Pons (tissue), 1 donor: ENCODE data around the gene OAS3.

ENCODE experiments used
- DNase-seq: peaks from one replicate; pipeline ENCODE4 v3.0.0-alpha.2; 2016; ENCODE audit warnings: low spot score

The OAS3 gene

GRCh38 chr12:112961074-112961473, 22.8 kb downstream of the OAS3 start:
- no peak for DNase-seq

DNA sequence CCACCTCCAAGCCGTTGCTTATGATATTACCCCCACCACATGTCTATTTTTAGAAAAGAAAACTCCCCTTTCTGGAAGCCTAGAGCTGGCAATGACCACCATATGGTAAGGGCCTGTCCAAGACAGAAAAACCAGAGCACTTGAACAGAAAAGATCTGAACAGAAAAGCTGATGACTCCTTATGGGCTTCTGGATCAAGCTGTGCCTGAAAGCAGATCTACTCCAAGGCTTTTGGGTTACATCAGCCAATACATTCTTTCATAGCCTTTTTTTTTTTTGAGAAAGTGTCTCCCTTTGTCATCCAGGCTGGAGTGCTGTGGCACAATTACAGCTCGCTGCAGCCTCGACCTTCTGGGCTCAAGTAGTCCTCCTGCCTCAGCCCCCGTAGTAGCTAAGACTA, 23.3 kb downstream of the OAS3 start:
- DNase-seq, result no peak

DNA sequence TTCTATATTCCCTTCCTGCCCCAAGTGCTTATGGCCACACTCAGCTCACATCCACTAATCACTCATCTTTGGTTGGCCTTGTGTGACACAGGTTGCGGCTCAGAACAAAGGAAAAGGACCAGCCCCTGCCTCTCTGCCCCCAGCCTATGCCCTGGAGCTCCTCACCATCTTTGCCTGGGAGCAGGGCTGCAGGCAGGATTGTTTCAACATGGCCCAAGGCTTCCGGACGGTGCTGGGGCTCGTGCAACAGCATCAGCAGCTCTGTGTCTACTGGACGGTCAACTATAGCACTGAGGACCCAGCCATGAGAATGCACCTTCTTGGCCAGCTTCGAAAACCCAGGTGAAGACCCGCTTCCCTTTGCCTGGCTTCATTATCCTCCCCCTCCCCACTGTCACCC, 24.3 kb downstream of the OAS3 start:
- no peak for DNase-seq

DNA sequence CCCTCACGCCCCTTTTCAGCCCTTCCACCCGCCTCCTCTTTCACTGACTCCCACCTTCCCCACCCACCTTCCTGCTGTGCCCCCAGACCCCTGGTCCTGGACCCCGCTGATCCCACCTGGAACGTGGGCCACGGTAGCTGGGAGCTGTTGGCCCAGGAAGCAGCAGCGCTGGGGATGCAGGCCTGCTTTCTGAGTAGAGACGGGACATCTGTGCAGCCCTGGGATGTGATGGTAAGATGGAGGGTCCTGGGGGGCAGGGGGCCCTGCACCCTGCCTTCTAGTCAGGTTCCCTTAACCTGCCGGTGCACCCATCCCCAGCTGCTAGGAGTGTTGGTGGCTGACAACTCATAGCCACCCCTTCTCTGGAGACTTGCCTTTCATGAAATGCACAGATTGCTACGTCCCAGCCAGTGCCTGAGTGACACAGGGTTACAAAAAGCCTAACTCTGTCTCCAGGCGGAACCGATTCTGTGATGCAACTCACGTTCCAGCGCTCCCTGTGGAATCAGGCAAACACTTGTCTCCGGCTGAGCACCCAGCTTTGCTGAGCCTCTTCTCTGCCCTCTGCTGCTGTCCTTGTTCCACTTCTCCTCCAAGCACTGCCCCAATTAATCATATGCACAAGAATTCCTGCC, 25.1 kb downstream of the OAS3 start:
- DNase-seq, result peak; percentile 83

- DNase-seq, result no peak
These were observed 25.9 kb downstream of the OAS3 start for GRCh38 chr12:112964067-112964670.

GRCh38 chr12:112964915-112965314, 26.6 kb downstream of the OAS3 start:
- DNase-seq, result no peak

- DNase-seq, result no peak
These were observed 27.4 kb downstream of the OAS3 start for GRCh38 chr12:112965643-112966042.

- DNase-seq, result no peak
These were observed 29.0 kb downstream of the OAS3 start for GRCh38 chr12:112967306-112967705.

GRCh38 chr12:112967858-112968257, 29.6 kb downstream of the OAS3 start:
- DNase-seq, result no peak

GRCh38 chr12:112969547-112970306, 31.5 kb downstream of the OAS3 start:
- no peak for DNase-seq

DNA sequence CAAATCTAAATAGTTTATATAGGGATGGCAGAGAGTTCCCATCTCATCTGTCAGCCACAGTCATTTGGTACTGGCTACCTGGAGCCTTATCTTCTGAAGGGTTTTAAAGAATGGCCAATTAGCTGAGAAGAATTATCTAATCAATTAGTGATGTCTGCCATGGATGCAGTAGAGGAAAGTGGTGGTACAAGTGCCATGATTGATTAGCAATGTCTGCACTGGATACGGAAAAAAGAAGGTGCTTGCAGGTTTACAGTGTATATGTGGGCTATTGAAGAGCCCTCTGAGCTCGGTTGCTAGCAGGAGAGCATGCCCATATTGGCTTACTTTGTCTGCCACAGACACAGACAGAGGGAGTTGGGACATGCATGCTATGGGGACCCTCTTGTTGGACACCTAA, 32.1 kb downstream of the OAS3 start:
- DNase-seq, result no peak

DNA sequence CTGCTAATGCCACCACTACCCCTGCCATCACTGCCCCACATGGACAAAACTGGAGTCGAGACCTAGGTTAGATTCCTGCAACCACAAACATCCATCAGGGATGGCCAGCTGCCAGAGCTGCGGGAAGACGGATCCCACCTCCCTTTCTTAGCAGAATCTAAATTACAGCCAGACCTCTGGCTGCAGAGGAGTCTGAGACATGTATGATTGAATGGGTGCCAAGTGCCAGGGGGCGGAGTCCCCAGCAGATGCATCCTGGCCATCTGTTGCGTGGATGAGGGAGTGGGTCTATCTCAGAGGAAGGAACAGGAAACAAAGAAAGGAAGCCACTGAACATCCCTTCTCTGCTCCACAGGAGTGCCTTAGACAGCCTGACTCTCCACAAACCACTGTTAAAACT, 33.0 kb downstream of the OAS3 start:
- DNase-seq, result no peak

- no peak for DNase-seq
These were observed 34.9 kb downstream of the OAS3 start for GRCh38 chr12:112973011-112973735.

- peak; percentile 32 for DNase-seq
These were observed 35.6 kb downstream of the OAS3 start for GRCh38 chr12:112973818-112974231.

GRCh38 chr12:112974904-112975303, 36.6 kb downstream of the OAS3 start:
- no peak for DNase-seq

- DNase-seq, result no peak
These were observed 38.9 kb downstream of the OAS3 start for GRCh38 chr12:112977139-112977538.

DNA sequence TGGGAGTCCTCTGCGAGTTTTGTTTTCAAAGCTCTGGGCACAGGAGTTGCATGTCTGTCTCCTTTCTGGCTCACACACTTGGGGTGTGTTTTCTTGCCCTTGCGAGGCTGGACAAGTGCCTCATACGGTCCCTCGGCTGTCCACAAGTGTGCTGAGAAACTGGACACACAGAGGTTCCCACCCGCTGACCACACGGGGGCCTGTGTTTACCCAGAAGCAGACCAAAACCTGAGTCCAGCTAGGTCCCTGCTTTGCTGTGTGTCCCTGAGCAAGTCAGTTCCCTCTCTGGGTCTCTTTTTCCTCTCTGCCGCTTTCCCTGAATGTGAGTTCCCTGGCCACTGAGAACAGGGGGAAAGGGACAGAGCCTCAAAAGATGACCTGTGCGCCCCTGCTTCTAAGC, 39.4 kb downstream of the OAS3 start:
- DNase-seq, result no peak

DNA sequence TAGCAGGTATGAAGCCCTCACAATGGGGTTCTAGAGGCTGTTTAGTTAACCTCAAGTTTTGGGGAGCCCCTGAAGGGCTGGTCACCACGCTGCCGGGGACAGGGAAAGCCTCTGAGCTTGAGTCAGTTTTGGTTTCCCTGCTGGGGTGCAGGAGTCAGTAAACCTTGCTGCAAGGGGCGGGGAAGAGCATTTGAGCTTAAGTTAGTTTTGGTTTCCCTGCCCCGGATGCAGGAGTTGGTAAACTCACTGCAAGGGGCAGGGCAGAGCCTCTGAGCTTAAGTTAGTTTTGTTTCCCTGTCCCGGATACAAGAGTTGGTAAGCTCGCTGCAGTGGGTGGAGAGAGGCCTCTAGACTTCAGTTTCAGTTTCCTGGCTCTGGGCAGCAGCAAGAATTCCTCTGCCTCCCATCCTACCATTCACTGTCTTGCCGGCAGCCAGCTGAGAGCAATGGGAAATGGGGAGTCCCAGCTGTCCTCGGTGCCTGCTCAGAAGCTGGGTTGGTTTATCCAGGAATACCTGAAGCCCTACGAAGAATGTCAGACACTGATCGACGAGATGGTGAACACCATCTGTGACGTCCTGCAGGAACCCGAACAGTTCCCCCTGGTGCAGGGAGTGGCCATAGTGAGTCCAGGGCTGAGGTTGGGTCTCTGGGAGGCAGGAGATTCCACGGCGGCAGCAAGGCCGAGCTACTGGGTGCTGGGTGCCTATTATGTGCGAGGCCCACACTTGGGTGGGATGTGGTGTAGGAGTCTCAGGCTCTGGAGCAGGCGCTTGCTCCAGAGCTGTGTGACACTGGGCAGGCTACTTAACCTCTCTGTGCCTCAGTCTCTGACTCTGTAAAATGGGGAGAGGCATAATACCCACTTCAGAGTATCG, 40.1 kb downstream of the OAS3 start, which contains the start of gene OAS2:
Gene OAS2, plus strand, starts transcription at position 357 of the 878 bp plus-strand sequence. Its CDS starts 90 bp downstream, at position 447.
- peak; percentile 65 for DNase-seq

- peak; percentile 24 for DNase-seq
These were observed 40.9 kb downstream of the OAS3 start for GRCh38 chr12:112979041-112979680.

- no peak for DNase-seq
These were observed 42.4 kb downstream of the OAS3 start for GRCh38 chr12:112980491-112981158.
